ENCODE measurements around the gene WNT8A. TPM values are rescaled to one million over a fixed set of nuclear protein-coding genes. Genes with fewer than 3 reads are reported as not detected.

Gene WNT8A
- total RNA-seq, 1 donor from 2014 or later = not detected

GRCh38 chr5:138082033-138082432, 1.8 kb upstream of the WNT8A start:
- DNase-seq (ENCODE audit: low spot score) = no peak
- ATAC-seq = no peak

GRCh38 chr5:138091685-138092084, 7.9 kb downstream of the WNT8A start:
- ATAC-seq (no peak), DNase-seq (ENCODE audit: low spot score) (no peak)

- ATAC-seq = no peak
- no peak for DNase-seq (ENCODE audit: low spot score)
Observed at GRCh38 chr5:138092301-138092700, 8.5 kb downstream of the WNT8A start.

DNA sequence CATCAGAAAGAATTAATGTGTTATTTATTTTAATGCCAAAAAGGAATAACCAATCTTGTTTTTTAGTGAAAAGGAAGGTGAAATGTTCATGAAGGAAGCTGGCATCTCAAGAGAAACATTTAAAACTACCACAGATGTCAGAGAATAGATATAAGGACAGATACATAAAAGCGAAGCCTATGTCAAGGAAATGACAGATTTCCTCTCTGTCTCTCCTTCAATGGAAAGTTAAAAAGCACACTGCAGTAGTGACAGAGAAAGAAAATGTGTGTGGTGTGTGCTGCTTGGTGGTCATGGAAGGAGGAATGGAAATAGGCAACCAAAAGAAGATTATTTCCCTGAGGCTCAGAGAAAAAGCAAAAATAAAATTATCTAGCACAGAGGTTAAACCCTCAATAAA, 9.2 kb downstream of the WNT8A start:
- ATAC-seq (no peak), DNase-seq (ENCODE audit: low spot score) (no peak)

- no peak for DNase-seq (ENCODE audit: low spot score)
- ATAC-seq = no peak
Observed at GRCh38 chr5:138095100-138095907, 11.5 kb downstream of the WNT8A start.

GRCh38 chr5:138096363-138096762, 12.5 kb downstream of the WNT8A start:
- DNase-seq (ENCODE audit: low spot score) (no peak), ATAC-seq (no peak)

GRCh38 chr5:138096997-138097828, 13.4 kb downstream of the WNT8A start:
- DNase-seq (ENCODE audit: low spot score) (no peak), ATAC-seq (no peak)

GRCh38 chr5:138102454-138103318, 18.9 kb downstream of the WNT8A start:
- no peak for DNase-seq (ENCODE audit: low spot score)
- no peak for ATAC-seq

DNA sequence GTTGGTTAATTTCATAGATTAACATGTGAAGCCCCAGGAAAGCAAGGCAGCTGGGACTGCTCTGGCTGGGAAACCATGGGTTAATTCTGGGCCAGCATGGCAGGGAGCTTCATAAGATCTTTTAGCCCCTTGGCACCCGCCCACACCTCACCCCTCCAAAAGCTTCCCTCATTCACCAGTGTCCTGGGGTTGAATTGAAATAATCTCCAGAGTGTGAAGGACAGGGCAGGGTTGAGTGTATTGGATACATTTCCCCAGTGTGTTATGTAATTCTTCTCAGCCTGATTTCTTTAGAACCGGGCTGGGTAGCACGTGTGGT, 19.4 kb downstream of the WNT8A start:
- ATAC-seq = no peak
- no peak for DNase-seq (ENCODE audit: low spot score)

DNA sequence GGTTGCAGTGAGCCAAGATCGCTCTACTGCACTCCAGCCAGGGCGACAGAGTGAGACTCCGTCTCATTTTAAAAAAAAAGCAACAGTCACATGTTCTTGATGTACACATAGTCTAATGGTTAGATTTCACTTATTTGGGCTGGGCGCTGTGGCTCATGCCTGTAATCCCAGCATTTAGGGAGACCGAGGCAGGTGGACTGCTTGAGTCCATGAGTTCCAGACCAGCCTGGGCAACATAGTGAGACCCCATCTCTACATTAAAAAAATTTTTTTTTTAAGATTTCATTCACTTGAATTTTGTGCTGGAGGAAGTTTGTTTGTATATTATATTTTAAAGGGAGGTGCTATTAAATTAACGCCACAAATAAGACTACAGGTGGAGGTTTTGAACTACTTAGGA, 21.9 kb downstream of the WNT8A start:
- DNase-seq (ENCODE audit: low spot score) (no peak), ATAC-seq (no peak)

- ATAC-seq = no peak
- no peak for DNase-seq (ENCODE audit: low spot score)
Observed at GRCh38 chr5:138107213-138107612, 23.4 kb downstream of the WNT8A start.

DNA sequence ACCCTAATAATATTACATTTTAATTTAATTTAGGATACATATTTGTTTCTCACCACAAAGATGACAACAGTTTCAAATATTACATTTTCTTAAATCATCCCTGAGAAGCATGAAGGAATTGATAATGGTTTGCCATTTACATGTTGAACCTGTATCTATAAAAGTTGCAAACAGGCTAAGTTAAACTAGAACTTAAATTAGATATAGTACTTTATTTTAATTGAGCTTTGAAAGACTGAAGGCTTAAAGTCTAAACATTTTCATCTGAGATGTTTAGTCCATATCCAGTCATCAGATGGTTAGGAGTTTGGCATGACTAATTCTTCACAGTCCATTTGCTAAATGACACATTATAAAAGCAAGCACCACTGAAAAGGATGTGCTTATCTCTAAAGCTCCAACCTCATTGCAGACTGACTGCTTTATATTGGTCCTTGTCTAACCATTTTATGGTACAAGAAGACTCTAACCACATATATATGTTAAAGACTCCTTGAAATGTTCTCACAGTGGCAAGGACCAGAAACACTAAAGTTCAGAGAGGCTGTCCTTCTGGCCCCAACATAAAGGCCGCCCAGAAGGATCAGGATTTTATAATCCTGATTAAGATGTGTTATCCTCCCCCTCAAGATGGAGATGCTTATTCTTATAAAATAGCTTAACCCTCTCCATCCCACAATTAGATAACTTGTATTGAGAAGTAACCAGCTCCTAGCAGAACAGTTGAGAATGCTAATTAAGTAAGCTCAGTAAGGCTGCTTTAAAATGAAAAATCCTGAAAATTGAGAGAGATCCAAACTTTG, 25.8 kb downstream of the WNT8A start:
- no peak for DNase-seq (ENCODE audit: low spot score)
- no peak for ATAC-seq

GRCh38 chr5:138110266-138110963, 26.6 kb downstream of the WNT8A start:
- ATAC-seq = no peak

GRCh38 chr5:138111181-138111580, 27.3 kb downstream of the WNT8A start:
- ATAC-seq (no peak), DNase-seq (ENCODE audit: low spot score) (no peak)

More at GRCh38 chr5:138110266-138110963, 26.6 kb downstream of the WNT8A start:
- DNase-seq (ENCODE audit: low spot score) = no peak

DNA sequence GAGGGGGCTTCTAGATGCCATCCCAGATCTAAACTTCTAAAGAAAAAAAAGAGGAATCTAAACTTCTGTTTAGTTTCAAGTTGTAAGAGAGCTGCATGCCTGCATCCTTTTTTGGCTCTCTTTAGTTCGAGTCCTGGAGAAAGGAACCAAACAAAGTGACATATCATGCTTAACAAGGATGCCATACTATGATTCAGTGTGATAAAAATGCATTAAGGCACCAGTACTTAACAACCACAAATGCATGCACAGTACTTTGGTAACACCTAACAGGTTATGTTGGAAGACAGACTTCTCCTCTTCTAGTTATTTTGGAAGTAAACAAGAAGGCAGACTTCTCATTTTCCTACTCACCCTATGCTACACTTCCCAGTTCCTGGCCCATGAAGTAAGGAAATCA, 28.1 kb downstream of the WNT8A start:
- DNase-seq (ENCODE audit: low spot score) = no peak
- no peak for ATAC-seq

DNA sequence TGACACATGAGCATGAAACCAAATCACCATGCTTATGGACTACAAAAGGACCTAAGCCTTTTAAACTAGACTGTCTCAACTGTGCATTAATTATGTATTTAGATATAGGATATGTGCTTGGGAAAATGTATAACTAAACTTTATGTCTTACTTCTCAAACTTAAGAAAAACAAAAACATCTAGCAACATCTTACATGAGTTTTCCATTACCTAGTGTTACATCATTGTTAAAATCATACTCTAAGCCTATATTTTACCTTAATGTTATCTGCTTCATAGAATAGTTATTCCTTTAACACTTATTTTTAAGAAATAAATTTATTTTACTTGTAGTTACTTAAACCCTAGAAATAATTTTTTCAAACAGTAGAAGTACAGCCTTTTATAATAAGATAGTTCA, 31.4 kb downstream of the WNT8A start:
- ATAC-seq (no peak), DNase-seq (ENCODE audit: low spot score) (no peak)

DNA sequence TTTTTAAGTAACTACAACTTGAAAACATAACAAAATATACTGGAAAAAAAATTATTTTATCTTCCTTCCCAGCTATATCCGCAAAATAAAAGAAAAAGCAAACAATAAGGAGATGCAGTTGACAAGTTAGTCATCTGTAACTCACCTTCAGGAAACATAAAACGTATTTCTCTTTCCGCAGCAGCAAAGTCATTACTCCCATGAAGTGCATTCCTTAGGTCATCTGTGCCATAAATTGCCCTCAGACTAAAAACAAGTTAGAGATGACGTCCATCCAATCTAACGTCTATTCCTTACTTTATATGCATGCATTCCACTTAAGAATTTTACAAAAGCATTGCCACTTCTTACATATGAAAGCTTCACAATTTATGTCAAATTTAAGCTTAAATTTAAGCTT, 44.5 kb downstream of the WNT8A start:
- DNase-seq (ENCODE audit: low spot score) = no peak
- ATAC-seq = no peak

DNA sequence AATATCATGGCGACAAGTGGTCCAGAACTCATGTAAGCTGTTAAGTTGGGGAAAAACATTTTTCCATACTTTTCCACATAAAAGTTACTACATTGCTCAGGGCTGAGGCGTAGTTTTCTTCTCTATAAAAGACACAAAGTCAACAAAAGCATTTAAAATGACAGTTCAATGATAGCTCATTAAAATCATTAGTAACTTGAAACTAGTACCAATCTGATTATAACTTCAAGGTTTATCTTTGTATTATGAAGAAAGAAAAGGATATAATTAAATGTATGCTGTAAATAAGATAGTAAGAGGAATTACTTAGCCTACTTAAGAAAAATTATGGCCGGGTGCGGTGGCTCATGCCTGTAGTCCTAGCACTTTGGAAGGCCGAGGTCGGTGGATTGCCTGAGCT, 45.5 kb downstream of the WNT8A start:
- DNase-seq (ENCODE audit: low spot score) (no peak), ATAC-seq (no peak)

- ATAC-seq (no peak), DNase-seq (ENCODE audit: low spot score) (no peak)
Observed at GRCh38 chr5:138132543-138132942, 48.7 kb downstream of the WNT8A start.
